B cell (primary cell): Measurements from ENCODE around the gene RNF39.

Experiments
- CTCF ChIP-seq: fragments of 200-600 bp; IDR thresholded peaks from one replicate; pipeline ENCODE4 v1.8.0; 2022; ENCODE audit warnings: antibody characterized with exemption, mild to moderate bottlenecking
- EZH2 ChIP-seq: IDR thresholded peaks from 2 replicates; pipeline ENCODE4 v1.6.1; 2012; ENCODE audit warnings: borderline replicate concordance, low read depth, mild to moderate bottlenecking, moderate library complexity, low read length; ENCODE audit not compliant: insufficient read depth, poor library complexity, severe bottlenecking

GRCh38 chr6:30101444-30102413 lies 26.2 kb upstream of the RNF39 start:
- no peak for TF ChIP-seq CTCF
- TF ChIP-seq EZH2: no peak
